ENCODE results near the gene MPRIP. TPM values are rescaled to one million over a fixed set of nuclear protein-coding genes. Genes with fewer than 3 reads are reported as not detected.
"Not testable (repeated sequence)": the region's sequence is repeated elsewhere in the genome, so short reads cannot be mapped to it uniquely, and the experiment has no call there.

The MPRIP gene
- total RNA-seq, 2 donors from 2014 or later: 359 to 405 TPM

DNA sequence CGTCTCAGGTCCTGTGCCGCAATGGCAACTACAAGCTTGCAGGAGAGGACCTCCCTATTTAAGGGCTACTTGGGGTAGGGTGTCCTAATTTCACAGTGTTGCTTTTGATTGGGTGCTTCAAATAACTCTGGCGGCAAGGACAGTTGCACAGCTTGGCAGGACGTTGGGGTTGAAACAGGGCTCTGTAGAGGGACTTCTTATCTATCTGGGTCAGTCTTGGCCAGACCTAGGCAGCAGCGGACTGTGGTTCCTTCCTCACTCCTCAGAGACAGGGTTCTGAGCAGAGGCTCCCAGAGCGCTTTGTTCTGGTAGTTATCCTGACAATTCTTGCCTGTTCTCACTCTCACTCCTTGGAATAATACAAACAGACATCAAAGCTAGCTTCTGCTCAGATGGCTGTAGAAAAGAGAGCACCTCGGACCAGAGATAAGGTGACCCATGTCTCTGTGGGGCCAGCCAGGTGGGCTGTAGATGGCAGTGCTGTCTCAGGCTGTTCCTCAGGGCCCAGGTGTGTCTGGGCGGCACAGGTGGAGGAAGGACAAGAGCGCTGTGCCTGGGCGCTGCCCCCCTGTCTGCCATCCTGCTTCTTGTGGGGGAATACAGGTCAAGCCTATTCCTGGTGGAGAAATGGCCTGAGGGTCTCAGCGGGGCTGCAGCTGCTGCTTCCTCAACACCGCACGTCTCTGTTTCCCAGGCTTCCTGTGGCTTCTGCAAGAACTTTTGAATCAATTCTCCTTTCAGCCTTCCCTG lies 102.8 kb downstream of the MPRIP start:
- intact Hi-C loops (cut with DNase I): no loop called here

DNA sequence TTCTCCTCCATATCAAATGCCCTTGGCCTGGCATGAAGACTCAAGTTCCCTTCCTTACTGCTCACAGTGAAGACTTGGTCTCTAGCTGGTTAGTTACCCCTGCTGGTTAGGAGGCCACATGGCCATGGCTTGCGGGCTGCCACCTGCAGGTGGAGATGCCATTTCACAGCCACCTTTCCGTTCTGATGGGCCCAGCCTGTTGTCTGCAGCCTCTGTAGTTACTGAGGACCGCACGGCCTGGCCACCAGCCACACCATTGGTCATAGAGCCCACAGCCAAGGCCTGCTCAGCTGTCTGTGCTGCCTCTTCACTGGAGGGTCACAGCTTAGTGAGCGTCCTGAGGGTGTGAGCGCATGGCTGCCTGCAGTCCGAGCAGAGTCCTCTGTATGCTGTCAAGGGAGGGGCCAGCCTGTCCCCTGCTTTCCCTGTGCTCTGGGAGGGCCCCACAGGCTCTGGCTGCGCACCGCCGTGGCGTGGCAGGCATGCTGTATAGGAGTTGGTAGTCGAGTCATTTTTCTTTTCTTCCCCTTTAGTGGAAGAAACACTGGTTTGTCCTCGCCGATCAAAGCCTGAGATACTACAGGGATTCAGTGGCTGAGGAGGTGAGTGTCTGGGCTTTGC lies 104.6 kb downstream of the MPRIP start:
- intact Hi-C loops (cut with DNase I): no loop called here
- no peak for DNase-seq (ENCODE audit: low spot score)

More for the DNA sequence above, 102.8 kb downstream of the MPRIP start:
- DNase-seq (ENCODE audit: low spot score): no peak

DNA sequence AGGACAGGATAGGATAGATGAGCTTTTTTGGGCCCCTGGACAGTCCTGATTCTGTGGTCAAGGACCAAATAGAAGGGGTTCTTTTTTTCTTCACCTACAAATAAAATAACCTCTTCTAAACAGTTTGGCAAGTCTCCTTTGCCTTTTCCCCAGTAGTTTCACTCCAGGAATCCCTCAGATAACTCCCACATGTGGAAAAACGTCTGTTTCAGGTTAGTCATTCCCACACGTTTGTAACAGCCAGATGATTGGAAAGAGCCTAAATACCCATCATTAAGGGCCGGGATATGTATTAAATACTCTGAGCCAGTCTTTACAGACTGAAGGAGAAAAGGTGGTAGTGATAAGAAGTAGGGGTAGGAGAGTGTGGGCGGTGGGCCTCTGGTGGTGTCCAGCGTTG lies 105.6 kb downstream of the MPRIP start:
- intact Hi-C loops (cut with DNase I): no loop called here
- no peak for DNase-seq (ENCODE audit: low spot score)

DNA sequence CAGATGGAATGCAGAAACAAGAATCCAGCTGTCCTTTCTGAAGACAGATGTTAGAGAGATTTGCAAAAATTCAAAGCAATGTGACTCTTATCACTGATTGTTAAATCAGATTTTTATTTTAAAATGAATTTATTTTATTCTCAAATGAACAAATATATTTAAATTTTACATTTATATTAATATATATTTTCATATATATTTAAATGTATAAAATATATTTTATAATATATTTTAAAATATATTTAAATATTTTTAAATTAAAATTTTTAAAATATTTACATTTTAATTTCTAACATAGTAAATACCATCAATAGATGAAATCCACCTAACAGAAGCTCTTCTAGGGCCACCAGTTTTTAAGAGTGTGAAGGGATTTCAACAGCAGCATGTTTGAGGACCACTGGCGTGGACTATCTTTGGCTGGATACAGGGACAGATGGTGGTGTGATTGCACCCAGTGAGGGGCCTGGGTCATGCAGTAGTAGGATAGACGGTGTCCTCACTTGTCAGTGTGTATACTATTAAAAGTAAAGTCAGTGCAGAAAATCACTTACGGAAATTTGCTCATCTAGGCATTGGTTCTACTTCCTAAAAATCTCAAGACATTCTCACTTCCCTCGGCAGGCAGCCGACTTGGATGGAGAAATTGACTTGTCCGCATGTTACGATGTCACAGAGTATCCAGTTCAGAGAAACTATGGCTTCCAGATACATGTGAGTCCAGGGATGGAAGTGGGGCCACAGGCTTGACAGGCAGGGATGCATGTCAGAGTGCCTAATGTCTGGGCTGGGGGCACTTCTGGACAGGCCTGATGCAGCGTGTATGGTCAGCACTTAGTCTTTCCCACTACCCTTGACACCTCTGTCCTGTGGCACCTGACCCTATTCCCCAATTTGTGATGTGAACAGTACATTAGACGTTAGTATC lies 107.5 kb downstream of the MPRIP start:
- intact Hi-C loops (cut with DNase I): loop anchor here in 1 of 2 donors (10.0 kb wide), 1 partner anchor 145 kb away; no protein-coding TSS in a partner anchor
- no peak for DNase-seq (ENCODE audit: low spot score)

DNA sequence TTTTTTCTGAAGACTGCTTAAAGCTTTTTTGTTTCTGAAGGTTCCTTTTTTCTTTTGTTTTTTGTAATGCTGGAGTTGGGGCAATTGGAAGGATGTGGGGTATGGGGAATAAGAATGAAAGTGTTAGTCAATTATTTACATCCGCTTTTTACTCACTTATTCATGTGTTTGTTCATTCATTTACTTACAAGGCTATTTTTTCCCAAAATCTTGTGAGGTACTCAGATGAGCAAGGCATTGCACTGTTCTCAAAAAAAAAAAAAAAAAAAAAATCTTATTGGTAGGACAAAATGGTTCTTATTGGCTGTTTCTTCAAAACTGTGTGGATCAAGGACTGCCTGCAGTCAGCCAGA lies 108.2 kb downstream of the MPRIP start:
- intact Hi-C loops (cut with DNase I): loop anchor here in 1 of 2 donors (10.0 kb wide), 1 partner anchor 146 kb away; no protein-coding TSS in a partner anchor
- no peak for DNase-seq (ENCODE audit: low spot score)

DNA sequence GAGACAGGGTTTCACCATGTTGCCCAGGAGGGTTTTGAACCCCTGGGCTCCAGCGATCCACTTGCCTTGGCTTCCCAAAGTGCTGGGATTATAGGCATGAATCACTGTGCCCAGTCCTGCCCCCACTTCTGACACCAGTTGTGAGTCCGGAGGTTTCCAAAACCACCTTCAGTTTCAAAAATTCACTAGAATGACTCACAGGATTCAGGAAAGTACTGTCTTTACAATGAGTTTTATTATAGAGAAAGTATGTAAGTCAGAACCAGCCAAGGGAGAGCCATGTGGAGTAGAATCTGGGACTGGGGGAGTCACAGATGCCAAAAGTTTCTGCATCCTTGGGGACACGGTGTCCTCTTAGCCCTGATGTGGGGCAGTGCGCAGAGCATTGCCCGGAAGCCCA lies 108.8 kb downstream of the MPRIP start:
- no peak for DNase-seq (ENCODE audit: low spot score)
- intact Hi-C loops (cut with DNase I): loop anchor here in 1 of 2 donors (10.0 kb wide), 1 partner anchor 146 kb away; no protein-coding TSS in a partner anchor

DNA sequence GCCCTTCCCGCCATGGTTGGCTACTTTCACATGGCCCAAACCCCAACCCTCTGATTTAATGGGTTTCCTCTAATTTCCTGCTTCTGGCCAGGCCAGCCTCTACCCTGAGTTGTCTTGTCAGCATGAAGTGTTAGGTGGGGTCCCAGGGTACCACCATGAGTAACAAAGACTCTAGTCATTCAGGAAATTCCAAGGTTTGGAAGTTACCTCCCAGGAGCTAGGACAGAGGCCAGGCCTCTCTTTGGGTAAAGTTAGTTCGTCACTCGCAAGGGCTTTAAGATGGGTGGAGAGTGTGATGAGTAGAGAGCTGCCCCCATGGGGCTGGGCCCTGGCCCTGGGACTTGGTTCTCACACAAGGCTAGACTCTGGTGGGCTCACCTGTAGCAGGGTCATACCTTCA lies 109.3 kb downstream of the MPRIP start:
- intact Hi-C loops (cut with DNase I): loop anchor here in 1 of 2 donors (10.0 kb wide), 1 partner anchor 147 kb away; no protein-coding TSS in a partner anchor
- DNase-seq (ENCODE audit: low spot score): no peak

- peak; percentile 98 for DNase-seq (ENCODE audit: low spot score)
- intact Hi-C loops (cut with DNase I): loop anchor here in 1 of 2 donors (10.0 kb wide), 1 partner anchor 147 kb away; no protein-coding TSS in a partner anchor
These were observed 109.7 kb downstream of the MPRIP start for GRCh38 chr17:17151962-17152361.

- no peak for DNase-seq (ENCODE audit: low spot score)
- intact Hi-C loops (cut with DNase I): loop anchor here in 1 of 2 donors (10.0 kb wide), 1 partner anchor 148 kb away; no protein-coding TSS in a partner anchor
These were observed 110.1 kb downstream of the MPRIP start for GRCh38 chr17:17152385-17152784.

DNA sequence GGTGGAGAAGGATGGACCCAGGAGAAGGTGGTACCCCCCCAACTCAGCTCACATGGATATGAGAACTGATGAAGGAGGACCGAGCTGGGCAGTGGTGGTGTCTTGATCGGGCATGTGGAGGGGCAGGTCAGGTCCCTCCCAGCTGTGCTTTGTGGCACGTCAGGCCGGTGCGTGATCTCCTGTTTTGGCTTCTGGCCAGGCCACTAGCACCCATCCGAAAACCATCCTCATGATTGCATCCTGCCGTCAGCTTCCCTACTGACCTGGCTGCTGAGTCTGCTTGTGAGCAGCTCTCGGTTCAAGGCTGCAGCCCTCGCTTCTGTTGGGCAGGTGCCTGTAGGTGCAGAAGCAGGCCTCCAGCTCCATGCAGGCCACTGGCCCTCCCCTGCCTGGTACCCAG lies 110.8 kb downstream of the MPRIP start:
- intact Hi-C loops (cut with DNase I): loop anchor here in 1 of 2 donors (10.0 kb wide), 1 partner anchor 148 kb away; no protein-coding TSS in a partner anchor
- no peak for DNase-seq (ENCODE audit: low spot score)

DNA sequence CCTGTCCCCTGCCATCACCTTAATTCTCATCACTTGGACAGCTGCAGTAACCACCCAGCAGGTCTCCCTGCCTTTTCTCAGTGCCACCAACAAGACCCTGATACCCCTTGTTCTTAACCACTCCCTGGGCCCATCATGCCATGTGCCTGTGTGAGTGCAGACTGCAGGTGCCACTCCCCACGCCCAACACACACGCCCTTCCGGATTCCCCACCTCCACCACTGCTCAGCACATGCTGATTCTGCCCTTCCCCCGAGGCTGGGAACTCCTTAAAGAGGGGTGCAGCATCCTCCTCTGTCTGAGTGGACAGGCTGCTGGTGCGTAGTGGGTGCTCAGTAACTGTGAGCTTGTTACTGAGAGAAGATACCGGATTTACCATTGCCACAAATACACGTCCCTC lies 111.5 kb downstream of the MPRIP start:
- intact Hi-C loops (cut with DNase I): loop anchor here in 1 of 2 donors (10.0 kb wide), 1 partner anchor 149 kb away; no protein-coding TSS in a partner anchor

GRCh38 chr17:17154556-17154955 lies 112.3 kb downstream of the MPRIP start:
- intact Hi-C loops (cut with DNase I): loop anchor here in 1 of 2 donors (10.0 kb wide), 1 partner anchor 150 kb away; no protein-coding TSS in a partner anchor
- DNase-seq (ENCODE audit: low spot score): no peak

More for the DNA sequence above, 111.5 kb downstream of the MPRIP start:
- no peak for DNase-seq (ENCODE audit: low spot score)

DNA sequence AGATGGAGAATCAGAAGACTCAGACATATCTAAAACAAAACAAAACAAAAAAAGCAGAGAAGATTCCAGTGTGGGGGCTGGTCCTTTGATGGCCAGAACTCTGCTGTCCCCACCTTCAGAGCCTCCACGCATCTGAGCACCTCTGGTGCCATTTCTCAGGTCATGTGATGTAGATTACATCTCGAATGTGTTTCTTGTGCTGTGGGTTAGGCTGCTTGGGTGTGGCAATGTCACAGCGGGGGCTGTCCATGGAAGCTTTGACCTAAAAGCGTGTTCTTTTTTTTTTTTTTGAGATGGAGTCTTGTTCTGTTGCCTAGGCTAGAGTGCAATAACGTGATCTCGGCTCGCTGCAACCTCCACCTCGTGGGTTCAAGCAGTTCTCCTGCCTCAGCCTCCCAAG lies 112.7 kb downstream of the MPRIP start:
- intact Hi-C loops (cut with DNase I): loop anchor here in 1 of 2 donors (10.0 kb wide), 1 partner anchor 150 kb away; no protein-coding TSS in a partner anchor
- no peak for DNase-seq (ENCODE audit: low spot score)

GRCh38 chr17:17155568-17155967 lies 113.3 kb downstream of the MPRIP start:
- intact Hi-C loops (cut with DNase I): loop anchor here in 1 of 2 donors (10.0 kb wide), 1 partner anchor 151 kb away; no protein-coding TSS in a partner anchor
- DNase-seq (ENCODE audit: low spot score): no peak

DNA sequence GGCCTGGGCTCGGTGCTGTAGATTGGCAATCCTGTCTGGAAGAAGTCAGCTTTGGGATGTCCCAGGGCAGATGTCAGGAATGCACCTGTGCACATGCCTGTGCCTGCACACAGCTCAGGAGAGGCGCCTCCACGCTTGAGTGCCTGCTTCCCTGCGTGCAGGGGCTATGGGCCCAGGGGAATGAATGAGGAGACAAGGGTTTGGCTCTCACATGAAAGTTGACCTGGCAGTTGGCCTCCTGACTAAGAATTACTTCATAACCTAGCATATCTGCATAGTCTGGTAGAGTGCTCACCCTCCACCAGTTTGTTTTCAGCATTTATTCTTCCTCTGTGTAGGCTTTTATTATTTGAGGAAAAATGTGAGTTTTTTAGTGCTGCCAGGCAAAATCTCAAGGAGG lies 113.8 kb downstream of the MPRIP start:
- no peak for DNase-seq (ENCODE audit: low spot score)
- intact Hi-C loops (cut with DNase I): loop anchor here in 1 of 2 donors (10.0 kb wide), 1 partner anchor 151 kb away; no protein-coding TSS in a partner anchor

DNA sequence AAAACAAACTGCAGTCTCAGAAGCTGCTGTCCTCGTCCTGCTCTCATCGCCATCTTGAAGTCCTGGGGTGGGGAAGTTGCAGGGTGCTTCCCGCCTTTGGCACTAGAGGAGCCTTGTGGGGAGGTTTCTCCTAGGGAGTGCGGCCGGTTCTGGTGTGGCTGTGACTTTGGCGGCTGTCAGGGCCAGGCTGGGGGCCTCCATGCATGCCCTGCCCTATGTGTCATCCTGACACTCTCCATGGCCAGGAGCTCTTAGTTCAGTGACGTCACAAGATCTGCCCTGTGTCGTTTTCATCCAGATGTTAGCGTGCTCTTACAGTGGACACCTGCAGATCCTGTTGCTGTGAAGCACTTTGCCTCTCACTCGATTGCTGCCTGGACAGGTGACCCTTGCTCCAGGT lies 114.3 kb downstream of the MPRIP start:
- intact Hi-C loops (cut with DNase I): loop anchor here in 1 of 2 donors (10.0 kb wide), 1 partner anchor 152 kb away; no protein-coding TSS in a partner anchor
- DNase-seq (ENCODE audit: low spot score): no peak

GRCh38 chr17:17157041-17157440 lies 114.8 kb downstream of the MPRIP start:
- no peak for DNase-seq (ENCODE audit: low spot score)
- intact Hi-C loops (cut with DNase I): loop anchor here in 1 of 2 donors (10.0 kb wide), 1 partner anchor 152 kb away; no protein-coding TSS in a partner anchor

- DNase-seq (ENCODE audit: low spot score): not testable (repeated sequence)
- intact Hi-C loops (cut with DNase I): loop anchor here in 1 of 2 donors (10.0 kb wide), 1 partner anchor 154 kb away; no protein-coding TSS in a partner anchor
These were observed 116.2 kb downstream of the MPRIP start for GRCh38 chr17:17158506-17158905.

- intact Hi-C loops (cut with DNase I): loop anchor here in 1 of 2 donors (10.0 kb wide), 1 partner anchor 155 kb away; no protein-coding TSS in a partner anchor
- no peak for DNase-seq (ENCODE audit: low spot score)
These were observed 117.3 kb downstream of the MPRIP start for GRCh38 chr17:17159571-17159970.
